ENCODE data around the gene NAA38.

The NAA38 gene

DNA sequence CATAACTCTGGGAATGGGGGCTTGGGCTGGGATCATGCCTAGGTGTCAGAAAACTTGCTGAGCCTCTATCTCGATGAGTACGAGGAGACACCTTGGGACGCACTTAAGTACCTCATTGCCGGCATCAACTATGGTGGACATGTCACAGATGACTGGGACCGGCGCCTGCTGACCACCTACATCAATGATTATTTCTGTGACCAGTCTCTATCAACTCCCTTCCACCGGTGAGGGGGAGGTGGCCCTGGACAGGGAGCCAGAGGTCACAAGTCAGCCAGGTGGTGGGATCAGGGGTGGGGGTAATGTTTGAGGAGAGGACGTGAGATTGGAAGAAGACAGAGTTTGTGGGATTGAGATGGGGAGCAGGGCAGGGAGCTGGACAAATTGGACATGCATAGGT lies 26.7 kb downstream of the NAA38 start:
- Histone ChIP-seq H3K9me3 (ENCODE audit: insufficient read depth, low read length) (no peaks in the 10 kb centered on the region), H2AFZ (ENCODE audit: low read depth, low read length) (no peak overlapping the region), H3K27me3 (ENCODE audit: low read depth, low read length) (0 out of 2 replicates have a peak, but pooled peaks cover 3% of the 10 kb centered on the region), H3K27ac (ENCODE audit: low read length) (no peak overlapping the region), H3K4me2 (ENCODE audit: low read length) (no peak overlapping the region), H3K79me2 (ENCODE audit: low read length) (no peaks in the 10 kb centered on the region), H4K20me1 (ENCODE audit: insufficient read depth, low read length) (no peaks in the 10 kb centered on the region), H3K9ac (ENCODE audit: low read length) (no peak overlapping the region), H3K4me3 (ENCODE audit: low read length) (no peak overlapping the region), H3K36me3 (replicated peaks; ENCODE audit: low read depth, low read length) (no peaks in the 10 kb centered on the region), H3K4me1 (ENCODE audit: low read length) (peaks cover 7% of the 10 kb centered on the region)
- TF ChIP-seq EZH2phosphoT487 (IDR thresholded peaks at IDR 0.05; ENCODE audit: low read depth) = no peak
- TF ChIP-seq, protein P1, sequence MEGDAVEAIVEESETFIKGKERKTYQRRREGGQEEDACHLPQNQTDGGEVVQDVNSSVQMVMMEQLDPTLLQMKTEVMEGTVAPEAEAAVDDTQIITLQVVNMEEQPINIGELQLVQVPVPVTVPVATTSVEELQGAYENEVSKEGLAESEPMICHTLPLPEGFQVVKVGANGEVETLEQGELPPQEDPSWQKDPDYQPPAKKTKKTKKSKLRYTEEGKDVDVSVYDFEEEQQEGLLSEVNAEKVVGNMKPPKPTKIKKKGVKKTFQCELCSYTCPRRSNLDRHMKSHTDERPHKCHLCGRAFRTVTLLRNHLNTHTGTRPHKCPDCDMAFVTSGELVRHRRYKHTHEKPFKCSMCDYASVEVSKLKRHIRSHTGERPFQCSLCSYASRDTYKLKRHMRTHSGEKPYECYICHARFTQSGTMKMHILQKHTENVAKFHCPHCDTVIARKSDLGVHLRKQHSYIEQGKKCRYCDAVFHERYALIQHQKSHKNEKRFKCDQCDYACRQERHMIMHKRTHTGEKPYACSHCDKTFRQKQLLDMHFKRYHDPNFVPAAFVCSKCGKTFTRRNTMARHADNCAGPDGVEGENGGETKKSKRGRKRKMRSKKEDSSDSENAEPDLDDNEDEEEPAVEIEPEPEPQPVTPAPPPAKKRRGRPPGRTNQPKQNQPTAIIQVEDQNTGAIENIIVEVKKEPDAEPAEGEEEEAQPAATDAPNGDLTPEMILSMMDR (IDR thresholded peaks at IDR 0.05; ENCODE audit: low read depth, low read length) = no peak

DNA sequence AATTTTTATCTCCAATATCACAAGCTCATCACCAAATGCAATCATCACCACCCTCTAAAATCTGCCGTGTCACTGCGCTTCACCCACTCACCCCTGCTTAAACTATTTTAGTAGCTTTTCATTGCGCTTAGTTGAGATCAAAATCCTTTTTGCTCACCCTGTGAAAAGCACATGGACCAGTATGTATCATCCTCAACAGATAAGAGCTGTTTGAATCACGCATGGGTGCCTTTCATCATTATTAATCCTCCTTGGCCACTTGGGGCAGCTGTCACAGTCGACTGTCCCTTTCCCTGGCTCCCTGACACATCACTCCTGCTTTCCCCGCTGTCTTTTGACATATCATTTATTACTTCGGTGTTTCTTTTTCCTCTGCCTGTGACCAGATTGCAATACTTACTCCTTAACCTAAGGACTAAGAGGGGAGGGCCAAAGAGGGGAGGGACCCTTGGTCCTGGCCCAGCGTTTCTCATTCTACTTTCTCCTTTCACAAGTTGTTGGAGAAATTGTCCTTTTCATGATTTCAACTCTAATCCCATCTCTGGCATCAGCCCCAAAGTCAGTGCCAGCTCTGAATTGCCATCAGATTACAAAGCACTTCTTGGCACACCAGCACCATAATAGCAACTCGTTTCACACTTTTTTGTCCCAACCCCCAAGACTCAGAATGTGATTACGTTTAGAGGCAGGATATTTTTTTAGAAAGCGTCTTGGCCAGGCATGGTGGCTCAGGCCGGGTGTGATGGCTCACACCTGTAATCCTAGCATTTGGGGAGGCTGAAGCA lies 32.0 kb downstream of the NAA38 start:
- TF ChIP-seq EZH2phosphoT487 (IDR thresholded peaks at IDR 0.05; ENCODE audit: low read depth) = no peak
- TF ChIP-seq, protein P1 (IDR thresholded peaks at IDR 0.05; ENCODE audit: low read depth, low read length) = no peak
- H3K27ac ChIP-seq (ENCODE audit: low read length) = no peak overlapping the region
- H3K36me3 ChIP-seq (replicated peaks; ENCODE audit: low read depth, low read length) = no peaks in the 10 kb centered on the region
- H3K4me2 ChIP-seq (ENCODE audit: low read length) = no peak overlapping the region
- H4K20me1 ChIP-seq (ENCODE audit: insufficient read depth, low read length) = no peaks in the 10 kb centered on the region
- 0 out of 2 replicates have a peak, but pooled peaks cover 3% of the 10 kb centered on the region for H3K27me3 ChIP-seq (ENCODE audit: low read depth, low read length)
- no peak overlapping the region for H3K4me3 ChIP-seq (ENCODE audit: low read length)
- H3K9ac ChIP-seq (ENCODE audit: low read length) = no peak overlapping the region
- H3K79me2 ChIP-seq (ENCODE audit: low read length) = no peaks in the 10 kb centered on the region
- H3K4me1 ChIP-seq (ENCODE audit: low read length) = no peaks in the 10 kb centered on the region
- H3K9me3 ChIP-seq (ENCODE audit: insufficient read depth, low read length) = no peaks in the 10 kb centered on the region
- no peak overlapping the region for H2AFZ ChIP-seq (ENCODE audit: low read depth, low read length)

DNA sequence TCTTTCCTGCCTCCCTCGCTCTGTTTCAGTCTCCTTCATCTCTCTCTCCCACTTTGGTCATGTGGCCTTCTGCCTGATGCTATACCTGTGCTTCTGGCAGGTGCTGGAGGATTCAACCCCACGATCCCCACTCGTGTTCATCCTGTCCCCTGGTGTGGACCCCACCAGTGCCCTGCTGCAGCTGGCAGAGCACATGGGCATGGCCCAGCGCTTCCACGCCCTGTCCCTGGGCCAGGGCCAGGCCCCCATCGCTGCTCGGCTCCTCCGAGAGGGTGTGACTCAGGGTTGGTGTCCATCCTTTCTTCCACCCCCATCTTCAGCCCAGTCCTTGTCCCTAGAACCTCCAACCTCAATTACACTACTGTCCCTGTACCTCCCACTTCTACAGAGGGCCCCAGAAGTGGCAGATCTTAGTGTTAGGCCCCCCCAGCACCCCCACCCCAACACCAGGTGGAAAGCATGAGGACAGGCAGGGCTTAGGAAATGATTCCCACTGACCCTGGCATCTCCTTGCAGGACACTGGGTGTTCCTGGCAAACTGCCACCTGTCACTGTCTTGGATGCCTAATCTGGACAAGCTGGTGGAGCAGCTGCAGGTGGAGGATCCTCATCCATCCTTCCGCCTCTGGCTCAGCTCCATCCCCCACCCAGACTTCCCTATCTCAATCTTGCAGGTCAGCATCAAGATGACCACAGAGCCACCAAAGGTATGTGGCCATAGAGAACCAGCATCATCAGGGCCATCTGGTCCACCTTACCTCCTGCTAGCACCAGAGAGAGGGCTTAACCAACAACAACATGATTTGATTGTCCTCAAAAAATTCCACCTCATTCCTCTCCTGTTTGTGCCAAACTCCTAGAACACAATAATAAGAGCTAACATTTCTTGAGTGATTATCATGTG lies 33.1 kb downstream of the NAA38 start:
- H3K9ac ChIP-seq (ENCODE audit: low read length) = no peak overlapping the region
- no peak overlapping the region for H3K27ac ChIP-seq (ENCODE audit: low read length)
- 0 out of 2 replicates have a peak, but pooled peaks cover 3% of the 10 kb centered on the region for H3K27me3 ChIP-seq (ENCODE audit: low read depth, low read length)
- TF ChIP-seq EZH2phosphoT487 (IDR thresholded peaks at IDR 0.05; ENCODE audit: low read depth) = no peak
- TF ChIP-seq, protein P1 (IDR thresholded peaks at IDR 0.05; ENCODE audit: low read depth, low read length) = no peak
- H3K4me3 ChIP-seq (ENCODE audit: low read length) = no peak overlapping the region
- H3K4me1 ChIP-seq (ENCODE audit: low read length) = no peaks in the 10 kb centered on the region
- H3K9me3 ChIP-seq (ENCODE audit: insufficient read depth, low read length) = no peaks in the 10 kb centered on the region
- no peak overlapping the region for H3K4me2 ChIP-seq (ENCODE audit: low read length)
- H2AFZ ChIP-seq (ENCODE audit: low read depth, low read length) = no peak overlapping the region
- H3K36me3 ChIP-seq (replicated peaks; ENCODE audit: low read depth, low read length) = no peaks in the 10 kb centered on the region
- H3K79me2 ChIP-seq (ENCODE audit: low read length) = no peaks in the 10 kb centered on the region
- H4K20me1 ChIP-seq (ENCODE audit: insufficient read depth, low read length) = no peaks in the 10 kb centered on the region

DNA sequence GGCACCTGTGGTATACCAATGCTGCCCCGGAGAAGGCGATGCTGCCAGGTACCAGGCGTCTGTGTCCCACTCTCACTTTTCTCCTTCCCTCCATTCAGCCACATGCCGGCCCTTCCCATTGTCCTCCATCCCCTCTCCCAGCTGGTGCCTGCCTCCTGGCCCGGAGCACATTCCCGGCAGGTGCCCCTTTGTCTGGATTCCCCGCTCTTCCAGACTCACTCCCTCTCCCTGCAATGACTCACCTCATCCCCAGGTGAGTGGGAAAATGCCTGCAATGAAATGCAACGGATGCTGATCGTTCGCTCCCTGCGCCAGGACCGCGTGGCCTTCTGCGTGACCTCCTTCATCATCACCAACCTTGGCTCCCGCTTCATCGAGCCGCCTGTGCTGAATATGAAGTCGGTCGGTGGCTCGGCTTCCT lies 33.8 kb downstream of the NAA38 start:
- no peaks in the 10 kb centered on the region for H3K4me1 ChIP-seq (ENCODE audit: low read length)

More for the DNA sequence above, 33.8 kb downstream of the NAA38 start:
- no peak for TF ChIP-seq EZH2phosphoT487 (IDR thresholded peaks at IDR 0.05; ENCODE audit: low read depth)
- TF ChIP-seq, protein P1 (IDR thresholded peaks at IDR 0.05; ENCODE audit: low read depth, low read length) = no peak
- H3K9me3 ChIP-seq (ENCODE audit: insufficient read depth, low read length) = no peaks in the 10 kb centered on the region
- H3K4me3 ChIP-seq (ENCODE audit: low read length) = no peak overlapping the region
- H3K36me3 ChIP-seq (replicated peaks; ENCODE audit: low read depth, low read length) = no peaks in the 10 kb centered on the region
- no peak overlapping the region for H2AFZ ChIP-seq (ENCODE audit: low read depth, low read length)
- no peak overlapping the region for H3K27ac ChIP-seq (ENCODE audit: low read length)
- no peak overlapping the region for H3K4me2 ChIP-seq (ENCODE audit: low read length)
- H3K79me2 ChIP-seq (ENCODE audit: low read length) = no peaks in the 10 kb centered on the region
- H4K20me1 ChIP-seq (ENCODE audit: insufficient read depth, low read length) = no peaks in the 10 kb centered on the region
- 0 out of 2 replicates have a peak, but pooled peaks cover 3% of the 10 kb centered on the region for H3K27me3 ChIP-seq (ENCODE audit: low read depth, low read length)
- no peak overlapping the region for H3K9ac ChIP-seq (ENCODE audit: low read length)
